Dermis microvascular lymphatic vessel endothelial cell (primary cell): ENCODE data around the gene IFIT1. TPM values are rescaled to one million over a fixed set of nuclear protein-coding genes. Genes with fewer than 3 reads are reported as not detected.
"Not testable (repeated sequence)": the region's sequence is repeated elsewhere in the genome, so short reads cannot be mapped to it uniquely, and the experiment has no call there.

Experiments used
- DNase-seq, 2 donors: peaks; one replicate each; pipeline versions ENCODE4 v3.0.0 to v3.0.0-alpha.2; 2010; ENCODE audit warnings: low read depth in 2 of 2
- total RNA-seq: library from RNA; depleted of rRNA; stranded (reverse); fragments of >200 nt; gene quantifications from 2 replicates; pipeline ENCODE4 v1.2.1, GENCODE V29; 2014

The IFIT1 gene
- total RNA-seq, 1 donor from 2014 or later, result 1.0 TPM

DNA sequence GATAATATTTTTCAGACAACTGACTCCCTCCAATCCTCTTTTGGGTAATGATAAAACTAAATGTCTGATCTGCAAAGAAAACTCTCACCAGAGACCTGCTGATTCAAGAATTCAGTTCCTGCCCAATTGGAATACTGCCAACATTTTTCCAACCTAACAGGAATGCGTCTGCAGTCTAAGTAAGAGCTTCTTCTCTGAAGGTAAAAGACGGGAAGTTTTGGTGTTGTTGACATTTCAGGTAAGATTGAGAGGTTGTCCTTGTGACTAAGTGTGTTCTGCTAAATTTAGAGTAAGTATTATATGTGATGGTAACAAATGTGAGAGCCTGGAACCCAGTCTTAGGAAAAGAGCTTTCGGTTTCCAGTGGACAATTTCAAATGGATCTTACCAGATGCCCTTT, 39.6 kb downstream of the IFIT1 start:
- peak; percentile 12 to 53 for DNase-seq

DNA sequence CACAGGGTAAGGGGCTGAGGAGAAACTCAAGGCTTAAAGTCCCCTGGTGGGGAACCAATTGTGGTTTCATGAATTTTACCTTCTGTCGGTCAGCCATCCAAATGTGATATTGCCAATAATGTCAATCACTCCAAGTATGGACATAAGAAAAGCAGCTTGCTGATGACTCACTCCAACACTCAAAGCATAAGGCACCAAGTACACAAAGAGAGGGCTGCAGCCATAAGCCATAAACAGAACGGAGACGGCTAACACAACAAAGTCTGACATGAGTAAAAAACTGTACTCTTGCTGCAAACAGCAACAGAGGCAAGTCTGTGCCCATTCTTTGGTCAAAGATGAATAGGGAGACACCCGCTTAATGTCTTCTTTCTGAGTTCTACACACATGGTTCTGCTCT, 46.1 kb downstream of the IFIT1 start:
- DNase-seq, result no peak

DNA sequence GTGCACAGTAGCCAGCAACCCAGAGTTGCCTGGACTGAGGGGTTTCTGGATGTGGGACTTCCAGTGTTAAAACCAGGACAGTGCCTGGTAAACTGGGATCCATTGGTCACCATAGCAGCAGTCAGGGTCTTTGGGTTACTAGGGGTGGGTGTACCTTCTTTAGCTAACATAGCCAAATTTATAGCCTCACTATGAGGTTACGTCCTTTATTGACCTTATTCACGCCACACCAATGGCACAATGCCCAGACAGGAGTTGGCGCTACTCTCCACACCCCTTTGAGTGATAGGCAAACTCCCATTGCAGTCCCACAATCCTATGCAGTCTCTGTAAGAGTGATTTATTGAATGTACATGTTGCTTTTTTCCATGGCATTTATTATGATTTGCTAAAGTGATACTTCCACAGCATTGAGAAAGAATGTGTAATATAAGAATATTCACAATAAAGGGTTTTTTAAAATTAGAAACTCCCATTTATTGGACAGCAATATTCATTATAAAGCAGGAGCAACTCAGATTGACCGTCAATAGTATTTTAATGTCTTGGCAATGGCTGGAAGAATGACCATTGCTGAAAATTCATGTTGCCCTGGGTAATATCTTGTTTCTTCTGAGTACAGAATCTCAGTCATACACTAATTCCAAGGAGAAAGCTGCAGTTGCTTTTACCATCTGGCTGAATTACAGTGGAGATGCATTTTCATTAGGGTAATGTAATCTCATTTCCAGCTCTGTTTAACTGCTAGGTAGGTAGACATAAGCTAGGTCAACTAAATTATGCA, 48.0 kb downstream of the IFIT1 start:
- no peak for DNase-seq

DNA sequence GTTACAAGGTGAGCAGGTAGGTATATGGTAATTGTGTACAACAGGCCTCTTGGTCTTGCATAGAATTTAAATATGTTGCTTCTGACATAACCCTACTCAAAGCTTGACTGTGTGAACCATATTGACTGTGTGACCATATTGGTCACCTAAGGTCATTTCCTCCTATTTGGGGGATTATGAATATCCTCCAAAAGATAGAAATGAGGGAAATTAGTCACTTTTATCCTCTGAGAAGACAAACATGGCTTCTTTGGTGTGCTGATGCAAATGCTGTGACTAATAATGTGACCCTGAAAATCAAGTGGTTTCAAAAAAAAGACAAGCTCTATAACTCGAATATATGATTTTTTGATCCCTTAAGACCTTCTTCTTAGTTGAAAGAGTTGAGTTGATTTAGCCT, 49.9 kb downstream of the IFIT1 start:
- DNase-seq, result no peak

DNA sequence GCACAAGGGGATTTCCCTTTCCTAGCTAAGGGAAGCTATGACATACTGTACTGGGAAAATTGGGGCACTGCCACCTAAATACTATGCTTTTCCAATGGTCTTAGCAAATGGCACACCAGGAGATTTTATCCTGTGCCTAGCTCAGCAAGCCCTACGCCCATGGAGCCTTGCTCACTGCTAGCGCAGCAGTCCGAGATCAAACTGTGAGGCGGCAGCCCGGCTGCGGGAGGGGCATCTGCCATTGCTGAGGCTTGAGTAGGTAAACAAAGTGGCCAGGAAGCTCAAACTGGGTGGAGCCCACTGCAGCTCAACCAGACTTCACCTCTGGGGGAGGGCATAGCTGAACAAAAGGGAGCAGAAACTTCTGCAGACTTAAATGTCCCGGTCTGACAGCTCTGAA, 52.4 kb downstream of the IFIT1 start:
- not testable (repeated sequence) for DNase-seq

DNA sequence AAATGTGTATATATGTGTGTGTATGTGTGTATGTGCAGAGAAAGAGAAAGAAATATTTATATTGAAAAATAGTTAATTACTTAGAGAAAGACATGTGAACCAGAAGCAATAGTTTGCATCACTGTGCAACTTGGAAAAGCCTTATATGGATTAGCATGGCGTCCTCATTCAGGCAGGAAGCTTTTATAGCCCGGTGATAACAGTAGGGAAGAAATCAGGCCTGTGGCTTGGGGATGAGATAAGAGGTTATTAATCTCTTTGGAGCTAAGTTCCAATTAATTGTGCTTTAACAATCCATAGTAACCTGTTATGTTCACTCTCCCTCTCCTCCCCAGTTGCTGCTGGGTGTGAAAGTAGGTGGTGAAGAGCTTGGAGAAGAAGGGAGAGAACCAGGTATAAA, 58.5 kb downstream of the IFIT1 start:
- DNase-seq, result no peak

DNA sequence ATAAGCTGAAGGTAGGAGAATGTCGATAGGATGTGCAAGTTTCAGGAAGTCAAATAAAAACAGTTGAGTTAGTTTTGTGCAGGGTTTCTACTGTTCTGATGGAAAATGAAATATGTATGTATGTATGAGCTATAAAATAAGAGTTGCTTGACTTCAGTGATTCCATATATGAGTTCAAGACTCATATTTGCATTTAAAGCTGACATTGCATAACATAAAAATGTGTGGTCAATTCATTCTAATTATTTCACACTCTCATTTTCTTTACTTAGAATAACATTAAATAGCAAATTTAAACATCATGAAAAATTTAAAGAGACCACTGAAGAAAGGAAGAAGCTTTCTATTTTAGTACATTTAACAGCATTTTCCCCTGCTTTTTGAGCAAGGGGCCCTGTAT, 59.8 kb downstream of the IFIT1 start:
- DNase-seq, result no peak

DNA sequence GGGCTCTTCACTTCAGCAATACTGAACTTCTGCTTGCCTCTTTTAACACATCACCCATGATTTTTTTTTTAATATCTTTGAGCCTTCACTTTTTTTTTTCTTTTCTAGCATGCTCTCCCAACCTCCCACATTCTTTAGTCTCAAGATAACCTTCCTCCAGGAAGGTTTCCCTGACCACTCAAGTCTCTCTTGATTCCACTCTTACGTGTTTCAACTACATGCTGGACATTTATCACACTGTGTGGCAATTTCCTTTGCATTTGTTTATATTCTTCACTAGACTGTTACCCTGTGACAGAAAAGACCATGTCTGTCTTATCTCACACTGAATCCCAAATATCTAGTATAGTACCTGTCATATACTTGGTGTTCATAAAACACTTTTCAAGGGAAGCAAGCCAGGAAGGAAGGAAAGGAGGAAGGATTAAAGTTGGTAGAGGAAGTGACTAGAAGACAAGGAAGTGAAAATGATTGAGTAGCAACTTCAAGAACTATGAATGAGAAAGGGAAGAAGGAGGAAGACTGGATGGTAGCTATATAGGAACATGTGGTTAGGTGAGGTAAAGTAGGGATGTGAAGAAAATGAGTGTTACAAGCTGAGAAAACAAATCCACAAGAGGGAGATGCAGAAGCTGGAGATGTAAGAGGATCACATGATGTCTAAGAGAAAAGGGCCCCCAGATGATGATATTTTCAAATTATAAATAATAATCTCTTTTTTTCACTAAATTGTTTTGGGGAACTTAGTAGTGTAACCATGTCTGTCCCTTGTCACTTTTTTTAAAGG, 62.3 kb downstream of the IFIT1 start:
- no peak for DNase-seq

Other genes with a start within 250 kb of the IFIT1 start
- gene CH25H, start 185.3 kb upstream of the IFIT1 start, total RNA-seq, result 3.6 and 3.9 TPM in 2 replicates
- gene LIPA, start 140.8 kb upstream of the IFIT1 start, total RNA-seq, result 62.5 and 142 TPM in 2 replicates
- 6.5 and 27.3 TPM in 2 replicates for gene IFIT2, start 90.6 kb upstream of the IFIT1 start, total RNA-seq
- 7.3 and 15.7 TPM in 2 replicates for gene IFIT3, start 64.6 kb upstream of the IFIT1 start, total RNA-seq
- not detected in 2 replicates for gene IFIT1B, start 14.6 kb upstream of the IFIT1 start, total RNA-seq
- gene IFIT5, start 21.9 kb downstream of the IFIT1 start, total RNA-seq, result 5.9 and 16.9 TPM in 2 replicates
- gene SLC16A12, start 143.0 kb downstream of the IFIT1 start, total RNA-seq, result under 0.01 TPM in 1 of 2 replicates, not detected in the other